GM18526 (cell line): Measurements from ENCODE around the gene MPPED1.

Experiments
- POLR2A ChIP-seq: IDR thresholded peaks from 3 replicates; pipeline ENCODE4 v1.6.1; 2011; ENCODE audit not compliant: insufficient read length; ENCODE audit errors: extremely low read depth

Gene MPPED1

GRCh38 chr22:43388420-43388851, 23.4 kb upstream of the MPPED1 start:
- no peak for TF ChIP-seq POLR2A

GRCh38 chr22:43389227-43389836, 22.5 kb upstream of the MPPED1 start:
- TF ChIP-seq POLR2A, result no peak

GRCh38 chr22:43390166-43390565, 21.6 kb upstream of the MPPED1 start:
- TF ChIP-seq POLR2A, result no peak

GRCh38 chr22:43390872-43391271, 20.9 kb upstream of the MPPED1 start:
- no peak for TF ChIP-seq POLR2A

GRCh38 chr22:43391306-43391705, 20.5 kb upstream of the MPPED1 start:
- TF ChIP-seq POLR2A, result no peak

GRCh38 chr22:43392385-43392989, 19.3 kb upstream of the MPPED1 start:
- TF ChIP-seq POLR2A, result no peak

GRCh38 chr22:43393132-43393843, 18.5 kb upstream of the MPPED1 start:
- TF ChIP-seq POLR2A, result no peak

- no peak for TF ChIP-seq POLR2A
Observed at GRCh38 chr22:43393844-43394474, 17.9 kb upstream of the MPPED1 start.

- TF ChIP-seq POLR2A, result no peak
Observed at GRCh38 chr22:43395086-43395695, 16.6 kb upstream of the MPPED1 start.

- TF ChIP-seq POLR2A, result no peak
Observed at GRCh38 chr22:43396321-43396933, 15.4 kb upstream of the MPPED1 start.

GRCh38 chr22:43396934-43397457, 14.8 kb upstream of the MPPED1 start:
- no peak for TF ChIP-seq POLR2A

GRCh38 chr22:43397766-43398165, 14.0 kb upstream of the MPPED1 start:
- TF ChIP-seq POLR2A, result no peak

GRCh38 chr22:43398246-43398645, 13.6 kb upstream of the MPPED1 start:
- no peak for TF ChIP-seq POLR2A

- no peak for TF ChIP-seq POLR2A
Observed at GRCh38 chr22:43398910-43399309, 12.9 kb upstream of the MPPED1 start.
